Bronchial epithelial cell (primary cell): ENCODE results near the gene FAM149A. TPM values are rescaled to one million over a fixed set of nuclear protein-coding genes. Genes with fewer than 3 reads are reported as not detected.

Experiments used
- DNase-seq: peaks from one replicate; pipeline ENCODE4 v3.0.0-alpha.2; 2010; ENCODE audit warnings: low read depth
- FAIRE-seq: peaks from 2 replicates; lab custom pipeline; 2011; peaks lifted over from hg19 to GRCh38; lab: Jason Lieb, UNC
- H3K27me3 ChIP-seq: 2 replicates; pipeline ENCODE4 v1.5.1; 2011; ENCODE audit warnings: low read length; ENCODE audit not compliant: control insufficient read depth, insufficient read depth
- H3K36me3 ChIP-seq: 2 replicates; pipeline ENCODE4 v1.5.1; 2011; ENCODE audit warnings: low read length; ENCODE audit not compliant: control insufficient read depth, insufficient read depth
- H3K4me3 ChIP-seq: 2 replicates; pipeline ENCODE4 v1.5.1; 2011; ENCODE audit warnings: mild to moderate bottlenecking, low read depth, low read length, control low read depth
- CTCF ChIP-seq: IDR thresholded peaks from 2 replicates; pipeline ENCODE4 v1.5.1; 2011; ENCODE audit warnings: mild to moderate bottlenecking, moderate library complexity, low read length, control low read depth, inconsistent platforms; ENCODE audit not compliant: insufficient read depth, severe bottlenecking
- total RNA-seq: library from RNA; depleted of rRNA; stranded (reverse); fragments of >200 nt; gene quantifications from 2 replicates; pipeline ENCODE4 v1.2.1, GENCODE V29; 2014

The FAM149A gene
- total RNA-seq, 1 donor from 2014 or later = 0.26 TPM

DNA sequence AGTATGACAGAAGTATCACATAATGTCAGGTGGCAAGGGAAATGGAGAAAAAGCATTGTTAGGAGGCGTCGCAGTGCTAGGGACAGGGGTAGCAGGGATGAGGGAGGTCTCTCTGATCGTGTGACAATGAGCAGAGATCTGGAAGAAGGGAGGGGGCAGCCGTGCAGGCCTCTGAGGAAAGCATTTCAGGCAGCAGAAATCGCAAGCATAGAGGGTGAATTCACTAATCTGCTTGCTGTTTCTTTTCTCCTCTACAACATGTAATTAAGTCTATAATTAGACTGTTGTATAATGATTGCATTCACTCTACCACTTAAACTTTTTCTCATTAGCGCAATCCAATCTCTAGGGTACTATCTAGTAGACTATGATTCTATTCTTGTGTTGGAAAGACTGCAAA lies 96.0 kb downstream of the FAM149A start:
- TF ChIP-seq CTCF = no peak
- no peak for FAIRE-seq
- no peak for DNase-seq
- Histone ChIP-seq H3K4me3 (no peak overlapping the region), H3K36me3 (no peaks in the 10 kb centered on the region), H3K27me3 (no peaks in the 10 kb centered on the region)

DNA sequence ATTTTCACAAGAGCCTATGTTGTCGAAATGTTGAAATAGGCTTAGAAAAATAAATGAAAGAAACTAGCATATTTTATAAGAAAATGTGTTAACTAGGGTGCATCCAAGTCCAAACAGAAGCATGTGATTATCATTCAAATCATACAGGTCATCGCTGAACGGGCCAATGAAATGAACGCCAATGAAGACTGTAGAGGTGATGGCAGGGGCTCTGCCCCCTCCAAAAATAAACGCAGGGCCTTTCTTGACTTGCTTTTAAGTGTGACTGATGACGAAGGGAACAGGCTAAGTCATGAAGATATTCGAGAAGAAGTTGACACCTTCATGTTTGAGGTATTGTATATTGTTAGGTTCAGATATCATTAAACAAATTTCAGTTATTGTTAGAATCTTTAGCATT lies 96.5 kb downstream of the FAM149A start:
- FAIRE-seq (no peak), DNase-seq (no peak)
- Histone ChIP-seq H3K27me3 (no peaks in the 10 kb centered on the region), H3K36me3 (no peaks in the 10 kb centered on the region), H3K4me3 (no peak overlapping the region)
- no peak for TF ChIP-seq CTCF

DNA sequence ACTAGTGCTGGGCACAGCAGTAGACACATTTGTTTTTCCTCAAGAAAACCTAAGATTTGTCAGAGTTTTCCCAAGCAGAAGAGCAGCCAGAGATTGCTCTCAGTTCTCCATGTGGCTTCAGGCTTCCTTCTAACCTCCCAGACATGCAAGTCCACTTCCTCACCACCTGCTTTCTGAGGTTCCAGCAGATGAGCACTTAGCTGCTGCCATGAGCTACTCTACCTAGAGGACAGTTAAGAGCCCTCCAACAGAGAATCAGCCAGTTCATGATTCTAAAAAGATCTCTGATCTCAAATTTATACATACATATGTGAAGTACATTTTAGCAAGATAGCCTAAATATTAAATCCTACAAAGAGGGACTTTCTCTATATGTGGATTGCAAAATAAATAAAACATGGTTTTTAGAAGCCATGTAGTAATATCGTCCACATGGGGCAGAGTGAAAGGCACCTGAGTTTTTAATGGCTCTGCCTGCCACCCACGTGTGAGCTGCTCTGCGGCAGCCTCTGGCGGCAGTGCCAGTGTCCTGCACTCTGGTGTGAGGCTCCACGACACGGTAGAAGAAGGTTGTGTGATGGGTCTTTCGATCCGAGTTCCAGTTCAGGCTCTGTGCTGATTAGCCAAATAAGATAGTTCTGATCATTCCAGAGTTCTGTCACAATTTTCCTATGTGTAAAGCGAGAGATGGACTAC lies 97.2 kb downstream of the FAM149A start:
- TF ChIP-seq CTCF = peak; percentile 60
- no peak for FAIRE-seq
- H3K36me3 ChIP-seq = no peaks in the 10 kb centered on the region
- no peak overlapping the region for H3K4me3 ChIP-seq
- no peaks in the 10 kb centered on the region for H3K27me3 ChIP-seq
- DNase-seq = peak; percentile 33

DNA sequence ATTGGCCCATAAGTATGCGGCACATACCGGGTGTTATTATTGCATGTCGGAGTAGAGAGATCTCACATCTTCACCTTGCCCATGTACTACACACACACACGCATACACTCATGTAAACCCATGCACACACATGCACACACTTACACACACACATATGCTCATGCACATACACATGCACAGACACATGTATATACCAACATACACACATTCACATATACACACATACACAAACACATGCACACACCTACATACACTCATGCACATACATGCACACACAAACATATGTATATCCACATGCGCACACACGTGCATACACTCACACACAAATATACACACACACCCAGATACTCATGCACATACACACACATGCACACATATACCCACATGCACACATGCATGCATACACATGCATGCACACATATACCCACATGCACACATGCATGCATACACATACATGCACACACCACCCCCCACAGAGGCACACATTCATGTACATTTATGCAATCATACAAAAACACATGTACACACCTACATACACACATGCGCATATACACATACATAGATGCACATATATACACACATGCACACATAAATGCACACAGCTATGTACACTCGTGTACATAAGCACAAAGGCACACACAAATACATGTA lies 98.1 kb downstream of the FAM149A start:
- no peaks in the 10 kb centered on the region for H3K27me3 ChIP-seq
- no peak overlapping the region for H3K4me3 ChIP-seq
- H3K36me3 ChIP-seq = no peaks in the 10 kb centered on the region
- DNase-seq (no peak), FAIRE-seq (no peak)
- TF ChIP-seq CTCF = no peak

GRCh38 chr4:186203406-186203805 lies 98.9 kb downstream of the FAM149A start:
- Histone ChIP-seq H3K4me3 (no peak overlapping the region), H3K36me3 (no peaks in the 10 kb centered on the region), H3K27me3 (no peaks in the 10 kb centered on the region)
- FAIRE-seq (no peak), DNase-seq (no peak)
- TF ChIP-seq CTCF = no peak
